Measurements from ENCODE around the gene ADAMTS17. TPM values are rescaled to one million over a fixed set of nuclear protein-coding genes. Genes with fewer than 3 reads are reported as not detected.
A peak's percentile ranks its signal among the peaks of the same experiment; 100 is the strongest.
"Not testable (repeated sequence)": the region's sequence is repeated elsewhere in the genome, so short reads cannot be mapped to it uniquely, and the experiment has no call there.

ADAMTS17 gene
- total and polyA plus RNA-seq, 3 experiments from 2014 or later, result 1.2 to 2.3 (median 1.9) TPM

DNA sequence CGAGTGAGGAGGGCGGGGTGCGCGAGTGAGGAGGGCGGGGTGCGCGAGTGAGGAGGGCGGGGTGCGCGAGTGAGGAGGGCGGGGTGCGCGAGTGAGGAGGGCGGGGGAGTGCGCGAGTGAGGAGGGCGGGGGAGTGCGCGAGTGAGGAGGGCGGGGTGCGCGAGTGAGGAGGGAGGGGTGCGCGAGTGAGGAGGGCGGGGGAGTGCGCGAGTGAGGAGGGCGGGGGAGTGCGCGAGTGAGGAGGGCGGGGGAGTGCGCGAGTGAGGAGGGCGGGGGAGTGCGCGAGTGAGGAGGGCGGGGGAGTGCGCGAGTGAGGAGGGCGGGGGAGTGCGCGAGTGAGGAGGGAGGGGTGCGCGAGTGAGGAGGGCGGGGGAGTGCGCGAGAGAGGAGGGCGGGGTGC lies 415.2 kb downstream of the ADAMTS17 start:
- peak in 1 of 5 donors; percentile 68 for DNase-seq

DNA sequence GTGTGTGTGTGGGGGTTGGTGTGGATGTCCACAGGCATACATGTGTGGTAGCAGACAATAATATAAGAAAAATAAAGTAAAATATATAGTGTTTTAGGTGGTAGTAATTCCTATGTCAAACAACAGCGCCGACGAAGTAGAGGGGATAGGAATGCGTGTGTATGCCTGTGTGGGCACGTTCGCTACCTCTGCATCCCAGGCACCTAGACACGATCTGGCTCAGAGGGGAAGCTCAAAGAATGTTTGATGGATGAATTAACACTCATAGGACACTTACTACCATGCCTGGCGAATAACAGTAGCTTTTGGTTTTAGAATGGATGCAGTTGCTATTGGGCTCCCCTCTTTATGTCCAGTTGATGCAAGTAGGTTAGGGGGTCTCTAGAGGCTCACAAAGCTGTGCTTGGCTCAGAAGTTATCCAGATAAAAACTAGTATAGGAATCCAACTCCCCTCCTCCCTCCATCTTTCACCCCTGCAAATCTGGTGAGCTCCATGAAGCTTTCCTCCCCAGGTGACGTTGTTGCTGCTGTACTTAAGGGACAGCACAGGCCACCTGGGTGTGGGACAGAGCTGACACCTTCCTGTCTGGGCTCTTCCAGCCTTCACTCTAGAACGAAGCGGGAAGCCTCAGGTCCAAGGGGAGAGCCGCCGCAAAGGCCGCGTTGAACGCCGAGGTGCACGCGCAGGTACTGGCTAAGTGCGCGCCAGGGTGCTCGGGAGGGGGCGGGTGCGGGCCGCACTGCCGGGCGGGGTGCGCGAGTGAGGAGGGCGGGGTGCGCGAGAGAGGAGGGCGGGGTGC lies 415.9 kb downstream of the ADAMTS17 start:
- H3K9me3 ChIP-seq (ENCODE audit: low read length), result no peaks in the 10 kb centered on the region
- peak overlapping the region; percentile 68 for H3K4me3 ChIP-seq (ENCODE audit: low read length)
- H3K4me1 ChIP-seq (ENCODE audit: insufficient read depth, low read length), result peaks cover 17% of the 10 kb centered on the region
- DNase-seq, result peak; percentile 66 to 88 (median 74)
- H3K27me3 ChIP-seq (ENCODE audit: insufficient read depth, low read length, poor library complexity, severe bottlenecking), result no peaks in the 10 kb centered on the region
- peaks cover 12 to 24% (median 22%) of the 10 kb centered on the region in 3 donors for H3K4me1 Mint-ChIP-seq
- H3K27ac Mint-ChIP-seq, result peak overlapping the region; percentile 77 to 96 (median 90)
- ChIA-PET POLR2A (interaction anchor here (0.6 to 1.3 kb wide), 3 partner anchors 192 to 676 kb away, joined by 3 to 4 read pairs (median 3); partner anchors contain the start of genes ASB7, LINS1 and LYSMD4), CTCF (interaction anchor here (1.1 to 2.4 kb wide), 4 partner anchors 405 to 424 kb away, joined by 3 to 9 read pairs (median 6); no protein-coding TSS in a partner anchor)
- H3K4me3 Mint-ChIP-seq, result peak overlapping the region; percentile 79 to 90 (median 86)
- H3K27ac ChIP-seq (ENCODE audit: low read depth, low read length), result no peak overlapping the region
- H3K36me3 Mint-ChIP-seq, result no peaks in the 10 kb centered on the region
- H3K36me3 ChIP-seq (ENCODE audit: insufficient read depth, low read length), result no peaks in the 10 kb centered on the region
- peaks cover 10 to 20% of the 10 kb centered on the region in 2 donors for H3K27me3 Mint-ChIP-seq
- H3K9me3 Mint-ChIP-seq, result no peaks in the 10 kb centered on the region

More for the DNA sequence above, 415.2 kb downstream of the ADAMTS17 start:
- not testable (repeated sequence) for H3K27me3 ChIP-seq (ENCODE audit: insufficient read depth, low read length, poor library complexity, severe bottlenecking); H3K4me3 Mint-ChIP-seq; H3K4me3 ChIP-seq (ENCODE audit: low read length); H3K36me3 Mint-ChIP-seq; H3K9me3 ChIP-seq (ENCODE audit: low read length); H3K27ac ChIP-seq (ENCODE audit: low read depth, low read length); H3K36me3 ChIP-seq (ENCODE audit: insufficient read depth, low read length); H3K9me3 Mint-ChIP-seq
- peaks cover 17% of the 10 kb centered on the region for H3K4me1 ChIP-seq (ENCODE audit: insufficient read depth, low read length)
- H3K4me1 Mint-ChIP-seq, result peaks cover 12 to 24% (median 22%) of the 10 kb centered on the region in 3 donors
- H3K27ac Mint-ChIP-seq, result peak overlapping the region in 1 of 8 donors; percentile 95
- peaks cover 10 to 15% of the 10 kb centered on the region in 2 donors for H3K27me3 Mint-ChIP-seq
- POLR2A ChIA-PET, result interaction anchor here (1.0 to 1.3 kb wide), 2 partner anchors 193 to 676 kb away, joined by 3 to 4 read pairs; partner anchors contain the start of genes ASB7, LINS1 and LYSMD4
- CTCF ChIA-PET, result interaction anchor here (1.1 to 2.4 kb wide), 4 partner anchors 404 to 423 kb away, joined by 3 to 9 read pairs (median 6); no protein-coding TSS in a partner anchor

DNA sequence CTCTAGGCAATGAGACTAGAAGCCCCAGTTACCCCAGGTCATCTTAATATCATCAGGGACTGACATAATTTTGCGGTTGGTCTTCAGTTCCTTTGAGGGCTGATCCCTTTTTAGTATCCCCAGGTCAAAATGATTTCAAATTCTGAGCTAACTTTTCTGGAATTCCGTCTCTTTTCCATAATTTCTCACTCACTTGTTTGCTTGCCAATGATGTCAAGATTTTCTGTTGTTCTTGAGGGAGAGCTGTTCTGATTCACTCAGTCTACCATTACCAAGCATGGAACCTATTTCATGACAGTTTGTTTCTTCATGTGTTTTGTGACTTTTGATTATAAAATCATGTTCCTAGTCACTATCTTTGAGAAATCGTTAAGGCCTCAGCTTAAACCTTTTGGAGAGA lies 418.1 kb downstream of the ADAMTS17 start:
- Mint-ChIP-seq H3K27ac (peak overlapping the region in 1 of 8 donors; percentile 74), H3K36me3 (no peaks in the 10 kb centered on the region), H3K9me3 (no peaks in the 10 kb centered on the region), H3K4me1 (peaks cover 10 to 11% (median 10%) of the 10 kb centered on the region in 3 donors), H3K4me3 (peak overlapping the region in 1 of 7 donors; percentile 75), H3K27me3 (peaks cover 17 to 35% of the 10 kb centered on the region in 2 donors)
- H3K9me3 ChIP-seq (ENCODE audit: low read length), result no peaks in the 10 kb centered on the region
- H3K27me3 ChIP-seq (ENCODE audit: insufficient read depth, low read length, poor library complexity, severe bottlenecking), result no peaks in the 10 kb centered on the region
- H3K36me3 ChIP-seq (ENCODE audit: insufficient read depth, low read length), result no peaks in the 10 kb centered on the region
- no peak overlapping the region for H3K4me3 ChIP-seq (ENCODE audit: low read length)
- peaks cover 8% of the 10 kb centered on the region for H3K4me1 ChIP-seq (ENCODE audit: insufficient read depth, low read length)
- POLR2A ChIA-PET, result no interaction called here
- CTCF ChIA-PET, result no interaction called here
- DNase-seq, result no peak
- no peak overlapping the region for H3K27ac ChIP-seq (ENCODE audit: low read depth, low read length)

Other genes starting within 250 kb of the ADAMTS17 start
- under 1 TPM; 0.16 to 0.24 TPM for gene CERS3, start 187.0 kb upstream of the ADAMTS17 start, total RNA-seq
- gene CERS3, start 187.0 kb upstream of the ADAMTS17 start, polyA plus RNA-seq, result not detected